Sigmoid colon (tissue), 4 donors: ENCODE results near the gene OR6Y1.

Experiments used
- EP300 ChIP-seq, 4 donors: sonication (generic); formaldehyde crosslinking; IDR thresholded peaks; one replicate each; pipeline ENCODE4 v1.6.1; 2017; ENCODE audit warnings: antibody characterized with exemption in 4 of 4
- POLR2A ChIP-seq, 2 donors: fragments of 450-650 bp; IDR thresholded peaks; one replicate each; pipeline ENCODE4 v1.6.1; 2016; ENCODE audit warnings: antibody characterized with exemption in 2 of 2, mild to moderate bottlenecking in 2 of 2, moderate library complexity in 2 of 2

- TF ChIP-seq POLR2A (IDR thresholded peaks at IDR 0.05) (no peak), EP300 (IDR thresholded peaks at IDR 0.05) (no peak)
Measured at GRCh38 chr1:158506369-158506987, 47.7 kb downstream of the OR6Y1 start.
